ENCODE measurements around the gene ARID3A. TPM values are rescaled to one million over a fixed set of nuclear protein-coding genes. Genes with fewer than 3 reads are reported as not detected.
"Not testable (repeated sequence)": the region's sequence is repeated elsewhere in the genome, so short reads cannot be mapped to it uniquely, and the experiment has no call there.

Gene ARID3A
- polyA plus RNA-seq, 3 donors from 2014 or later = 1.0 to 1.7 (median 1.4) TPM

- H3K27ac Mint-ChIP-seq = peak overlapping the region in 3 of 6 donors; percentile 40 to 85 (median 65)
- H3K27me3 Mint-ChIP-seq (ENCODE audit: low read depth in 3 of 3) = peaks cover 0 to 2% (median 1%) of the 10 kb centered on the region in 3 donors
- H3K36me3 Mint-ChIP-seq = peaks cover 0 to 6% (median 0%) of the 10 kb centered on the region in 3 donors
- no peak for DNase-seq
- peak overlapping the region in 1 of 5 donors; percentile 7 for H3K4me3 Mint-ChIP-seq
- peaks cover 0 to 13% of the 10 kb centered on the region in 2 donors for H3K4me1 Mint-ChIP-seq
- H3K9me3 Mint-ChIP-seq = no peaks in the 10 kb centered on the region
Observed at GRCh38 chr19:887072-887471, 38.8 kb upstream of the ARID3A start.

DNA sequence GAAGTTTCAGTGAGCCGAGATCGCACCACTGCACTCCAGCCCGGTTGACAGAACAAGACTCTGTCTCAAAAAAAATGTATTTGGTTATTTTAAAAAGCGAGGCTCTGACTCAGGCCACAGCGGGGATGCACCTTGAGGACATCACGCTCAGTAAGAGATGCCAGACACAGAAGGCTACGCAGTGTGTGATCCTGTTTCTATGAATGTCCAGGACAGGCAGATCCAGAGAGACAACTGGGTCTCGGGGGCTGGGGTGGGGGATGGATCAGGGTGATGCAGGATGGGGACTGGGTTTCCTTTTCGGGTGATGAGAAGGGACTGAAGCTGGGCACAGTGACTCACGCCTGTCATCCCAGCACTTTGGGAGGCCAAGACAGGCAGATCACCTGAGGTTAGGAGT is 38.2 kb upstream of the ARID3A start:
- H3K9me3 Mint-ChIP-seq = no peaks in the 10 kb centered on the region
- peaks cover 0 to 16% of the 10 kb centered on the region in 2 donors for H3K4me1 Mint-ChIP-seq
- no peak for DNase-seq
- peaks cover 0 to 2% (median 1%) of the 10 kb centered on the region in 3 donors for H3K27me3 Mint-ChIP-seq (ENCODE audit: low read depth in 3 of 3)
- H3K27ac Mint-ChIP-seq = peak overlapping the region in 3 of 6 donors; percentile 40 to 91 (median 85)
- H3K36me3 Mint-ChIP-seq = peaks cover 0 to 6% (median 0%) of the 10 kb centered on the region in 3 donors
- peak overlapping the region in 1 of 5 donors; percentile 54 for H3K4me3 Mint-ChIP-seq

DNA sequence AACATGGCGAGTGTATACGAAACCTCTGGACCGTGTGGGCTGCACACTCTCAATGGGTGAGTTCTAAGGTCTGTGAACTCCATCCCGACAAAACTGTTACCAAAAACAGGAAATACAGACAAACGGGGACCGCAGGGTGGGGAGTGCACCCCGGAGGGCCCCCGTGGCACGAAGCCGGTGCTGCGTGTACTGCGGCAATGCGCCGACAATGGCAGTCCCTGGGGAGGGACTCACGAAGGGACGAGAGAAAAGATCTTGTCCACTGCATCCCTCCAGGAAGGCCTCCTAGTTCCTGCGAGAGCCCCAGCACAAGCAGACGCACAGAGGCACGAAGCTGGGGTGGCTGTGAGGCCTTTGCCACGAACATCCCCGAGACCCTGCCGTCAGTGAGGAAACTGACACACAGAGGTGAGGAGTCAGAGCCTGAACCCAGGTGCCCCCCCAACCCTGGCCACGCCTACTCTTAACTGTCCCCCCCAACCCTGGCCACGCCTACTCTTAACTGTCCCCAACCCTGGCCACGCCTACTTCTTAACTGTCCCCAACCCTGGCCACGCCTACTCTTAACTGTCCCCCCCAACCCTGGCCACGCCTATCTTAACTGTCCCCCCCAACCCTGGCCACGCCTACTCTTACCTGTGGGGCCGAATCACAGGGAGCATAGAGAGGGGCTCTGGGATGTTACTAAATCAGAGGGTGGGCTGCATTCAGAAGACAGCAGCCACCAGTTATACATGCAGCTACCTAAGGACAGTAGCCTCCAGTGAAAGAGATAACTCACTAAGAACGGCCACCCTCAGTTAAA is 37.1 kb upstream of the ARID3A start:
- DNase-seq = peak in 2 of 3 donors; percentile 74 to 83
- H3K27ac Mint-ChIP-seq = peak overlapping the region in 3 of 6 donors; percentile 85 to 93 (median 91)
- peaks cover 7 to 10% (median 8%) of the 10 kb centered on the region in 3 donors for H3K27me3 Mint-ChIP-seq (ENCODE audit: low read depth in 3 of 3)
- H3K4me3 Mint-ChIP-seq = peak overlapping the region in 4 of 5 donors; percentile 53 to 76 (median 63)
- H3K36me3 Mint-ChIP-seq = peaks cover 0 to 6% (median 0%) of the 10 kb centered on the region in 3 donors
- H3K4me1 Mint-ChIP-seq = peaks cover 8 to 25% of the 10 kb centered on the region in 2 donors
- H3K9me3 Mint-ChIP-seq = no peaks in the 10 kb centered on the region

- H3K27me3 Mint-ChIP-seq (ENCODE audit: low read depth in 3 of 3) = peaks cover 7 to 12% (median 8%) of the 10 kb centered on the region in 3 donors
- peak overlapping the region in 1 of 6 donors; percentile 45 for H3K27ac Mint-ChIP-seq
- H3K4me3 Mint-ChIP-seq = peak overlapping the region in 2 of 5 donors; percentile 33 to 76
- H3K9me3 Mint-ChIP-seq = no peaks in the 10 kb centered on the region
- peaks cover 8 to 25% of the 10 kb centered on the region in 2 donors for H3K4me1 Mint-ChIP-seq
- no peak for DNase-seq
- H3K36me3 Mint-ChIP-seq = peaks cover 0 to 6% (median 0%) of the 10 kb centered on the region in 3 donors
Observed at GRCh38 chr19:889662-890295, 36.1 kb upstream of the ARID3A start.

DNA sequence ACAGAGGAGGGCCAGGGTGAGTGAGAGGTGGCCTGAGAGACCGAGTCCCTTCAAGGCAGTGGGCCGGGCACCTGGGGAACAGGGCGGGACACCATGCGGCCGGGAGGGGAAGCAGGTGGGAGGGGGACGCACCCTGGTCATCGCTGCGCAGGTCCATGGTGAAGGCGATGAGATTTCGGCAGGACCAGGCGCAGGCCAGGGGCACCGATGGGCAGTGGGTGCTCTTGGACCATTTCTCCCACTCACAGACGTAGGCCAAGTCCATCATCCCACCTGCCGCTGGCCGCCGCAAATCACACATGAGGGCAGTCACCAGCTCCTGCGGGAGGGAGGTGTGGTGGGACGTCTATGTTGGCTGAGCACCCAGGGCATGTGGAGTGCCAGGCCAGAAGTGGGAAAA is 35.0 kb upstream of the ARID3A start:
- Mint-ChIP-seq H3K36me3 (peaks cover 0 to 6% (median 0%) of the 10 kb centered on the region in 3 donors), H3K4me3 (peak overlapping the region in 4 of 5 donors; percentile 59 to 76 (median 66)), H3K27me3 (ENCODE audit: low read depth in 3 of 3) (peaks cover 7 to 12% (median 8%) of the 10 kb centered on the region in 3 donors), H3K27ac (peak overlapping the region in 1 of 6 donors; percentile 68), H3K4me1 (peaks cover 8 to 25% of the 10 kb centered on the region in 2 donors), H3K9me3 (no peaks in the 10 kb centered on the region)
- no peak for DNase-seq

DNA sequence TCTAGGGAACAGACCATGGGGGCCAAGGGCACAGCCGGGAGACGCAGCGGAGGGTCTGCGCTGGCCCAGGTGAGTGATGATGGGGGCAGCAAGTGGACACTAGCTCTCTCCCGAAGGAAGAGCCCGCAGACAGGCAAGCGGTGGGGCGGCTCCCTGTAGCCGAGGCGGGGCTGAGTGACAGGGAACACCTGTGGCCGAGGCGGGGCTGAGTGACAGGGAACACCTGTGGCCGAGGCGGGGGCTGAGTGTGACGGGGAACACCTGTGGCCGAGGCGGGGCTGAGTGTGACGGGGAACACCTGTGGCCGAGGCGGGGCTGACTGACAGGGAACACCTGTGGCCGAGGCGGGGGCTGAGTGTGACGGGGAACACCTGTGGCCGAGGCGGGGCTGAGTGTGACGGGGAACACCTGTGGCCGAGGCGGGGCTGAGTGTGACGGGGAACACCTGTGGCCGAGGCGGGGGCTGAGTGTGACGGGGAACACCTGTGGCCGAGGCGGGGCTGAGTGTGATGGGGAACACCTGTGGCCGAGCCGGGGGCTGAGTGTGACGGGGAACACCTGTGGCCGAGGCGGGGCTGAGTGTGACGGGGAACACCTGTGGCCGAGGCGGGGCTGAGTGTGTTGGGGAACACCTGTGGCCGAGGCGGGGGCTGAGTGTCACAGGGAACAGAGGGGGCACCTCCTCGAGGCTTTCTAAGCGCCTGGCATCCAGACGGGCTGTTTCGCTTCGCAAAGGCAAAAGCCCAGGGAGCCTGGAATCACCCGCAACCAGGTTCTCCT is 34.2 kb upstream of the ARID3A start:
- H3K27ac Mint-ChIP-seq = peak overlapping the region in 3 of 6 donors; percentile 68 to 86 (median 85)
- H3K4me3 Mint-ChIP-seq = peak overlapping the region in 4 of 5 donors; percentile 59 to 88 (median 84)
- H3K36me3 Mint-ChIP-seq, DNase-seq, H3K9me3 Mint-ChIP-seq: not testable (repeated sequence)
- peaks cover 8 to 12% (median 10%) of the 10 kb centered on the region in 3 donors for H3K27me3 Mint-ChIP-seq (ENCODE audit: low read depth in 3 of 3)
- peaks cover 8 to 25% of the 10 kb centered on the region in 2 donors for H3K4me1 Mint-ChIP-seq

- no peaks in the 10 kb centered on the region for H3K9me3 Mint-ChIP-seq
- H3K27ac Mint-ChIP-seq = peak overlapping the region in 5 of 6 donors; percentile 55 to 86 (median 84)
- peaks cover 0 to 3% (median 0%) of the 10 kb centered on the region in 3 donors for H3K36me3 Mint-ChIP-seq
- H3K27me3 Mint-ChIP-seq (ENCODE audit: low read depth in 3 of 3) = peaks cover 7 to 12% (median 11%) of the 10 kb centered on the region in 3 donors
- peaks cover 8 to 25% of the 10 kb centered on the region in 2 donors for H3K4me1 Mint-ChIP-seq
- no peak for DNase-seq
- peak overlapping the region; percentile 76 to 88 (median 84) for H3K4me3 Mint-ChIP-seq
Observed at GRCh38 chr19:892243-892893, 33.5 kb upstream of the ARID3A start.

GRCh38 chr19:892894-893689 is 32.7 kb upstream of the ARID3A start, which contains the start of the genes MED16 and RNU6-9:
TSS of gene MED16 (minus strand) at chr19:893187. CDS start at chr19:891131, 2,056 bp downstream.
TSS of gene RNU6-9 (plus strand) at chr19:893484.
- Mint-ChIP-seq H3K27me3 (ENCODE audit: low read depth in 3 of 3) (peaks cover 7 to 12% (median 11%) of the 10 kb centered on the region in 3 donors), H3K9me3 (no peaks in the 10 kb centered on the region), H3K36me3 (peaks cover 0 to 3% (median 0%) of the 10 kb centered on the region in 3 donors), H3K4me3 (peak within 1 kb of the TSS; percentile 85 to 95 (median 94)), H3K27ac (peak within 1 kb of the TSS; percentile 97 to 100 (median 98)), H3K4me1 (peaks cover 8 to 25% of the 10 kb centered on the region in 2 donors)
- peak; percentile 93 to 95 (median 95) for DNase-seq

GRCh38 chr19:896434-896833 is 29.4 kb upstream of the ARID3A start:
- Mint-ChIP-seq H3K36me3 (no peaks in the 10 kb centered on the region), H3K27me3 (ENCODE audit: low read depth in 3 of 3) (peaks cover 7 to 14% (median 11%) of the 10 kb centered on the region in 3 donors), H3K4me3 (no peak overlapping the region), H3K27ac (peak overlapping the region in 1 of 6 donors; percentile 8), H3K9me3 (no peaks in the 10 kb centered on the region), H3K4me1 (peaks cover 8 to 13% of the 10 kb centered on the region in 2 donors)
- DNase-seq = no peak

GRCh38 chr19:896999-897398 is 28.8 kb upstream of the ARID3A start:
- no peak for DNase-seq
- H3K27ac Mint-ChIP-seq = no peak overlapping the region
- H3K27me3 Mint-ChIP-seq (ENCODE audit: low read depth in 3 of 3) = peaks cover 7 to 14% (median 11%) of the 10 kb centered on the region in 3 donors
- no peaks in the 10 kb centered on the region for H3K36me3 Mint-ChIP-seq
- H3K4me1 Mint-ChIP-seq = peaks cover 8 to 13% of the 10 kb centered on the region in 2 donors
- no peak overlapping the region for H3K4me3 Mint-ChIP-seq
- H3K9me3 Mint-ChIP-seq = no peaks in the 10 kb centered on the region

- H3K9me3 Mint-ChIP-seq = no peaks in the 10 kb centered on the region
- no peak overlapping the region for H3K4me3 Mint-ChIP-seq
- peaks cover 7 to 14% (median 11%) of the 10 kb centered on the region in 3 donors for H3K27me3 Mint-ChIP-seq (ENCODE audit: low read depth in 3 of 3)
- H3K36me3 Mint-ChIP-seq = no peaks in the 10 kb centered on the region
- no peak for DNase-seq
- H3K4me1 Mint-ChIP-seq = peaks cover 8 to 9% of the 10 kb centered on the region in 2 donors
- H3K27ac Mint-ChIP-seq = no peak overlapping the region
Observed at GRCh38 chr19:897442-898039, 28.3 kb upstream of the ARID3A start.

GRCh38 chr19:898663-899062 is 27.2 kb upstream of the ARID3A start:
- Mint-ChIP-seq H3K9me3 (no peaks in the 10 kb centered on the region), H3K27ac (no peak overlapping the region), H3K4me1 (peaks cover under 1 to 3% of the 10 kb centered on the region in 2 donors), H3K4me3 (no peak overlapping the region), H3K27me3 (ENCODE audit: low read depth in 3 of 3) (peaks cover 2 to 7% (median 3%) of the 10 kb centered on the region in 3 donors), H3K36me3 (no peaks in the 10 kb centered on the region)
- DNase-seq = no peak

Data from immature natural killer cell (primary cell).